ENCODE results near the gene TCEAL7. TPM values are rescaled to one million over a fixed set of nuclear protein-coding genes. Genes with fewer than 3 reads are reported as not detected.
A peak's percentile ranks its signal among the peaks of the same experiment; 100 is the strongest.

Gene TCEAL7
- total and polyA plus RNA-seq, 8 donors: 2.6 to 51.3 (median 11.0) TPM

- H3K27me3 ChIP-seq: peaks cover 0 to 5% (median 0%) of the 10 kb centered on the region in 3 donors
- no peaks in the 10 kb centered on the region for H3K9me3 ChIP-seq
- no peaks in the 10 kb centered on the region for H3K36me3 ChIP-seq
- 46 to 92% (median 64%) methylated on average over 3 of the region's 3 CpGs for WGBS, 5 donors
- DNase-seq: no peak
- intact Hi-C loops (cut with DNase I; ENCODE audit: low total_unique reads): loop anchor here (10.0 kb wide), 1 partner anchor 126 kb away; no protein-coding TSS in a partner anchor
- no peaks in the 10 kb centered on the region for H3K4me1 ChIP-seq
- TF ChIP-seq CTCF (IDR thresholded peaks at IDR 0.05): no peak
- TF ChIP-seq POLR2A (IDR thresholded peaks at IDR 0.05): no peak
- TF ChIP-seq POLR2AphosphoS5 (IDR thresholded peaks at IDR 0.05): no peak
- no peak for TF ChIP-seq EP300 (IDR thresholded peaks at IDR 0.05)
- H3K4me3 ChIP-seq: no peak overlapping the region
- no peak overlapping the region for H3K27ac ChIP-seq
Measured at GRCh38 chrX:103338663-103339062, 8.6 kb downstream of the TCEAL7 start.

- H3K27ac ChIP-seq: no peak overlapping the region
Measured at GRCh38 chrX:103343105-103343504, 13.1 kb downstream of the TCEAL7 start.

GRCh38 chrX:103344606-103345005 lies 14.6 kb downstream of the TCEAL7 start:
- DNase-seq: no peak
- H3K27ac ChIP-seq: no peak overlapping the region
- no peaks in the 10 kb centered on the region for H3K36me3 ChIP-seq
- no peaks in the 10 kb centered on the region for H3K9me3 ChIP-seq
- H3K27me3 ChIP-seq: peaks cover 0 to 11% (median 0%) of the 10 kb centered on the region in 3 donors
- intact Hi-C loops (cut with DNase I; ENCODE audit: low total_unique reads): no loop called here
- no peaks in the 10 kb centered on the region for H3K4me1 ChIP-seq
- no peak overlapping the region for H3K4me3 ChIP-seq
- TF ChIP-seq POLR2A (IDR thresholded peaks at IDR 0.05) (no peak), POLR2AphosphoS5 (IDR thresholded peaks at IDR 0.05) (no peak), CTCF (IDR thresholded peaks at IDR 0.05) (no peak), EP300 (IDR thresholded peaks at IDR 0.05) (no peak)
- 50 to 76% (median 66%) methylated on average over 2 of the region's 2 CpGs for WGBS, 5 donors

More at GRCh38 chrX:103343105-103343504, 13.1 kb downstream of the TCEAL7 start:
- Histone ChIP-seq H3K4me3 (no peak overlapping the region), H3K36me3 (no peaks in the 10 kb centered on the region), H3K9me3 (no peaks in the 10 kb centered on the region), H3K4me1 (no peaks in the 10 kb centered on the region), H3K27me3 (peaks cover 0 to 4% (median 0%) of the 10 kb centered on the region in 3 donors)
- intact Hi-C loops (cut with DNase I; ENCODE audit: low total_unique reads): no loop called here
- TF ChIP-seq EP300 (IDR thresholded peaks at IDR 0.05) (no peak), CTCF (IDR thresholded peaks at IDR 0.05) (peak in 4 of 7 experiments; percentile 51 to 71 (median 63))
- WGBS, 5 donors: 0 to 27% (median 5%) methylated on average over 2 of the region's 2 CpGs
- peak; percentile 43 to 68 for DNase-seq

GRCh38 chrX:103347682-103348397 lies 17.8 kb downstream of the TCEAL7 start:
- no peak overlapping the region for H3K4me3 ChIP-seq
- TF ChIP-seq POLR2A (IDR thresholded peaks at IDR 0.05) (no peak), CTCF (IDR thresholded peaks at IDR 0.05) (no peak), POLR2AphosphoS5 (IDR thresholded peaks at IDR 0.05) (no peak), EP300 (IDR thresholded peaks at IDR 0.05) (no peak)
- no peak overlapping the region for H3K27ac ChIP-seq
- no peaks in the 10 kb centered on the region for H3K4me1 ChIP-seq
- DNase-seq: no peak
- intact Hi-C loops (cut with DNase I; ENCODE audit: low total_unique reads): no loop called here
- peaks cover 0 to 10% (median 0%) of the 10 kb centered on the region in 3 donors for H3K27me3 ChIP-seq
- no peaks in the 10 kb centered on the region for H3K36me3 ChIP-seq
- WGBS, 5 donors: 39 to 55% (median 49%) methylated on average over 17 to 29 of the region's 29 CpGs
- no peaks in the 10 kb centered on the region for H3K9me3 ChIP-seq

Measured in stomach (tissue), 9 donors.